ENCODE results near the gene LCA5L.

GRCh38 chr21:39373634-39374033 lies 71.9 kb downstream of the LCA5L start:
- TF ChIP-seq CTCF (IDR thresholded peaks at IDR 0.05 in 4 of 5, conservative IDR thresholded peaks at IDR 0.05 in 1 of 5): peak in 1 of 5 experiments; percentile 12
- no peak for TF ChIP-seq POLR2A (IDR thresholded peaks at IDR 0.05)

All from gastrocnemius medialis (tissue), 4 donors.